Daoy (cell line): Measurements from ENCODE around the gene ORM1. TPM values are rescaled to one million over a fixed set of nuclear protein-coding genes. Genes with fewer than 3 reads are reported as not detected.

Experiments used
- DNase-seq: peaks from one replicate; pipeline ENCODE4 v3.0.0-alpha.2; 2015; ENCODE audit warnings: low read depth
- total RNA-seq: library from RNA; depleted of rRNA; stranded (reverse); fragments of >200 nt; shearing (Covaris generic); gene quantifications from 2 replicates; pipeline ENCODE4 v1.2.3, GENCODE V29; 2014

Gene ORM1
- total RNA-seq, 1 experiment from 2014 or later, result not detected

DNA sequence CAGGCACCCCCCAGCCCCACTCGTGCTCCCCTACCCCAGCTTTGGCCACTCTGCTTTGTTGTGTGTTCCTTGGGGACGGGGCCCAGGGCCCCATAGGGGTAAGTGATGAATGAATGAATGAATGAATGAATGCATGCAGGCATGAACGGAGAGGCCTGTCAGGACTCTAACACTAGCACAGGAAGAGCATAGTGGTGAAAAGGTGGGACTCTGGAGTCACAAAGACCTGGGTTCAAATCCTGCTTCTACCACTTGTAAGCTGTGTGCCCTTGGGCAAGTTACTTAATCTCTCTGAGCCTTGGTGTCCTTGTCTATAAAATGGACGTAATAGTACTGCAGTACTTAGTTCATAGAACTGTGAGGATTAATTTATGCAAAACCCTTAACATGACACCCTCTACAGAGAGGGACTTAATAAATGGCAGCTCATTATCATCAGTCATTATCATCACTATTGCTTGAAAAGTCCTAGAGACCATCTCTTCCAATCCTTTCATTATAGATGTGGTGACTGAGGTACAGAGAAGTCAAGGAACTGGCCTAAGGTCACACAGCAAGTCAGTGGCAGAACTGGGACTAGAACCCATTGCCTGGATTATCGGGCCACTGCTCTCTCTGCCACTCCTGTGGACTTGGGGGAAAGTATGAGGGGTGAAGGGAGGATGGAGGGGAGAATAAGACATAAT, 20.0 kb downstream of the ORM1 start:
- DNase-seq, result no peak

DNA sequence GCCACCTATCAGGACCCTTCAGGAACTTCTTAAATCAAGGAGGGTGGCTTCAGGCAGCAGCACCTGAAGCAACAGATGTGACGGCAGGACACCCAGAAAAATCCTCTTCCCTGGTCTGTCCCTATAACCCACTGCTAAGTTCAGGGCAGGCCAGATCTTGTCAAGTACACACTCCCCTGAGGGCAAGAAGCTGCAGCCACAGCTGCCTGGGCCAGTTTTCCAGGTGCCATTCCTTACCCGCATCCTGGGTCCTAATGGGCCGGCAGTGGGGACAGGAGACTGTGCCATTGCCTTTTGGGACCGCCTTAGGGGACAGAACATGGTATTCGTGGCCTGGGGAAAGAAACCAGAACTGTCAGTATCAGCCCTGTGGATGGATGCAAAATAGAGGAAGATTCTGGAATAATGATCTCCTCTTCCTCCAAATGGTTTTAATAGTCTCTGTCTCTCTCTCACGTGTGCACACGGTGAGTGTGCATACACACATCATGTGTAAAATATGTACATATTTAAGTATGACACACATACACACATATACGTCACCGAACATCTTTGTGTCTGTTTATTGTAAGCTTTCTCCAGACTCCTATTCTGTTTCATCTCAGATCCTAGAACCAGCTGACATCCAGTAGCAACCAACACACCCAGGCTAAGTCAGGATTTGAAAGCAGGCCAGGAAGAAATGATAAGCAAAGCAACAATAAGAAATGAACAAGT, 20.7 kb downstream of the ORM1 start:
- no peak for DNase-seq

DNA sequence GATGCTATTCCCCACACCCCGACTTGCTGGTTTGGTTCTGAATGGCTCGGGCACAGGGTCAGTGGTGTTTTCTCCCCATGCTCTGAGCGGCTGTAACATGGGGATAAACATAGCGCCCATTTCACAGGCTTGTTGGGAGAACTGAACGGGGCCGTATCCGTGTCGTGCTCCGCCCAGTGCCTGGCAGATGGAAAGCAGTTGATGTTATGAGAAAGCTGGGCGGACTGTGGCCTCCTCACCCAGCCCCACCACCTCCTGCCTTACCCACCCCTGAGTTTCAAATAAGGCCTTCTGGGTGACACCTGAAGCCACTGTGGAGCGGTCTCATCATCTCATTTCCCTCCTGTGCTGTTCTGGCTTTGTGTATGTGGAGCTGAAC, 21.3 kb downstream of the ORM1 start:
- no peak for DNase-seq

DNA sequence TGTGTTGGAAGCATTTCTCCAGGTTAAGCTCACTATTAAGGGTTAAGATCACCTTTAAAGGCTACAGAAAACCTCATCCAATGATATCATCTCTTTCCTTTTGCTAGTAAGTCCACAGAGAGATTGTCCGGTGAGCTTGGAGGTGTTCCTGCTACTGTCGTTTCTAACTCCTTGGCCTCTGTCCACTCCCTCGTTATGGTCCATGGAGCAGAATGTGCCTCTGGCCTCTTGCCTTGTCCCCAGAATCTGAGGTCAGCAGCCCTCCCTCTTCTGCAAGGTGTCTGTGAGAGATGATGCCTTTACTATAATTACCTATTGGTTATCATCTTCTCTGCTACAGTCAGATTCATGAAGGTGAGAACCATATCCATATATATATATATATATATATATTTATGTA, 21.8 kb downstream of the ORM1 start:
- DNase-seq, result no peak

DNA sequence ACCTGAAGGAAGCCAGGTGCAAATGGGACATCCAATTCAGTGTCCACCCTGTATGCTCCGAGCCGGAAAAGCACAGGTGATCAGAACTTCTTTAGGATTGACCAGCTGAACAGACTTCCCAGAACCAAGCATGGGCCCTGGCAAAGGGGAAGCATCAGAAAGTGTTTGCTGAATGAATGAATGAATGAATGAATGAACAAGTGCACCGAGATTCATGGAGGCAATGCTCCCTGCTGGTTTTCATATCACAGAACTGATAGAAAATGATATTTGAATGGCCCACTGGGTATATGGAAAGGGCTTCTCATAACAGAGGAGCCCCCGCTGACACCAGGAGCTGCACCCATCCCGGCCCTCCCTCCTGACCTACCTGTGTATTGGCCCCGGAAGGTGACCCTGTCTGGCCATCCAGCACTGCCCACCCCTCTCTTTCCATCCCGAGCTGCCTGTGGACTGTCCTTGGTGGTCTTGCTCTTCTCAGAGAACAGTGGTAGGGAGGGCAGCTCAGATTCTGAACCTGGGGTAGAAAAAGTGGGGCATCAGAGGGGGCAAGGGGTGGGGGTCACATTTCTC, 22.7 kb downstream of the ORM1 start:
- DNase-seq, result no peak

DNA sequence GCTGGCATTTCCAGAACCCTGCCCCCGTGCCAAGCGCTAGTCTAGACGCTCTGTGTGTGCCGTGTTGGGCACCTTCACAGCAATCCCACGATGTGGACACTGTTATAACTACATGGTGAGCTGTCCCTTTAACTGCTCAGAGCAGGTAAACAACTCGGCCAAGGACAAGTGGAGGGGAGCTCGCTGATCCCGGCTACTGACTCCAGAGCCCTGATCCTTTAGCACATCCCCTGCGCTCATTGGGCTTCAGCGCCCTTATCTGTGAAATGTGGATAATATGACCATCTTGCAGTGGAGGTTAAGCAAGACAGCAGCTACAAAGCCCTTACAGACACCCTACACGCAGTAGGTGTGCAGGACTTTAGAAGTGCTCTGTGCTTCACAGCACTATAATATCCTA, 23.2 kb downstream of the ORM1 start:
- no peak for DNase-seq

DNA sequence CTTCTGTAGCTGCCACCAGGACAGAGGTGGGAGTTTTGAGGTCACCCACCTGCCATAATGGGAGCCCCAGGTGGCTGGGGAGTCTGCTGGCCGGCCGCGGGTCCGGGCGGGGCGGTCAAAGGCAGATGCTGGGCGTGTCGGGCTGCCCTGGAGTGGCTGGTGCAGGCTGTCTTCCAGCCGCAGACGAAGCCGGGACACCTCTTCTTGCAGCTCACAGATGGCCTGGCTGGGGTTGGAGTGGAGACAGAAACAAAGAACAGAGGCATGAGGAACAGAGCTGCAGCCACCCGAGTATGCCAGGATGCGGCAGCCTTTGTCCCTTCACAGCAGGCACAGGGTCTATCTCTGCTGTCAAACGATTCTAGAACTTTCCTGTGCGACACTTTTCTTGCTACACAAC, 24.8 kb downstream of the ORM1 start:
- no peak for DNase-seq

DNA sequence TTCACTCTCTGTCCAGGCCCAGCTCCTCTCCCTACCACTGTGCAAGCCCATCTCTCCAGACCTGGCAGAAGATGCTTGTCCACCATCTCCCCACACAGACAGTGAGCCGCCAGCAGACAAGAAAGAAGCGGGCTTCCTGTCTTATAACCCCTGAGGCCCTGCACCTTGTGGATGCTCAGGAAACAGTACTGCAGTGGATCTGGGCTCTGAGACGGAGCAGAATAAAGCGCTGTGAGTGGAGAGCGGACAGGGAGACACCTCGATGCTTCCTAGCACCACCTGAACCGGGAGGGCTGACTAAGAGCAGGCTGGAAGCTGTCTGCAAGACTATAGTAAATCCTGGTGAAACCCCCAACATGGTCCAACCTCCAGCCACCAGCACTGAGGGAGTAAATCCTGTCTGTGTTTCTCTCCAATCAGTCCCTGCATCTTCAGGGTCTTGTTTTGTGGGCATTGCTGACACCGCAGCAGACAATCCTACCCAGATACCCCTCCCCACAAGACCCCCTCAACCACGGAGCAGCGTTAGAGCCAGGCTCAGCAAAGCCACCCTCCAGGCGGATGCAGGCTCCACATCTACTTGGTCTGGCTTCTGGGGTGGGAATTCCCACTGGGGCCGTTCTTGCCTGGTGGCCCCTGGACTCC, 25.5 kb downstream of the ORM1 start:
- DNase-seq, result no peak

DNA sequence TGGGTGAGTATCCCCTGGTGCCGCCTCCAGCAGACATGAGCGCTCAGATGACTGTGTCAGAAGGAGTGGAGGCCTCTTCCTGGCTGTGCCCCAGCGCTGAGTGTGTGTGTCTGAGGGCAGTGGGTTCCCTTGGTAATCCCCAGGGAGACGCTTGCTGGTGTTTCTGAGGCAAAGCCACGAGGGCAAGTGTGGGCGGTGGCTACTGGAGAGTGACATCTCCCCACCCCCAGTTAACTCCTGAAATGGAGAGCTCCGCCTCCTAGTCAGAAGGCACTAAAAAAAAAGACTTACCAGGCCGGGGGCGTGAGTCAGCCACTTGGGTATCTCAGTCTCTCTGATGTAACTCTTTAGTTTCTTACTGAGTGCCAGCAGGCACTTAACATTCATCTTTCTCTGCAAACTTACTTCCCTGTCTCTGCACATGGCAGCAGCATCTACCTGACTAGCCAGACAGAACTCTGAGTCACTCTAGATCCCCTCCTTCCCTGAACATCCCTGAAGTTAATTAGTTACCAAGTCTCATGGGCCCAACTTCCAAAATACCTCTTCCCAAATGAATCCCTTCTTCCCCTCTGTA, 26.1 kb downstream of the ORM1 start:
- peak; percentile 99 for DNase-seq

DNA sequence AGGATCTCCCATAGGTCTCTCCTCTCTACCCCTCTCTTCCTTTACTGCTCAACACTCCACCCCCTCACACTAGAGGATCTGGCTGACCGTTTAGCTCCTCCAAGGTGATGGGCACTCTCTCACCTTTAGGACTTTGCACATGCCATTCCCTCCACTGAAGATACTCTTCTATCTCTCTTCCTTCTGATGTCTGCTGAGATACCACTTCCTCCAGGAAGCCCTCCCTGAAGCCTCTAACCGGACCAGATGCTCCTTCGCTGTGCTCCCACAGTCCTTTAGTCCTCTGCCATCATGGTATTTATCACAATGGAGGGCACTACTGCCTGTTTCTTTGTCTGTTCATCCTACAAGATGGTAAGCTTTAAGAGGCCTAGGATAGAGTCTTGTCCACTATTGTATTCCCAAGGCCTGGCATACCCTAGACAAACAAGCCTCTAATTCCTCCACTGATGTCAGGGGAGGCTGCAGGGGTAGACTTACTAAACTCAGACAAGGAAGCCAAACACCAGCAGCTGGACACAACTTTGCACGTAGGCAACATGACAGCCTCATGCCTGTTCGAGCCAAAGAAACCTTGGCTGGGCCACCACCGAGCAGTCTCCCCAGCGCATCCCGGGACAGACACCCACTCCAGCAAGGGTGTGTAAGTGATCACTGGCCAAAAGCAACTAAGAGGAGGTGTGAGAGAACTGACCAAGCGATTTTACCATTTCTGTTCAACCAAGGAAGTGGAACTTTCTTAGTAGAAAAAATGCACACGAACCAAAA, 27.0 kb downstream of the ORM1 start:
- no peak for DNase-seq

DNA sequence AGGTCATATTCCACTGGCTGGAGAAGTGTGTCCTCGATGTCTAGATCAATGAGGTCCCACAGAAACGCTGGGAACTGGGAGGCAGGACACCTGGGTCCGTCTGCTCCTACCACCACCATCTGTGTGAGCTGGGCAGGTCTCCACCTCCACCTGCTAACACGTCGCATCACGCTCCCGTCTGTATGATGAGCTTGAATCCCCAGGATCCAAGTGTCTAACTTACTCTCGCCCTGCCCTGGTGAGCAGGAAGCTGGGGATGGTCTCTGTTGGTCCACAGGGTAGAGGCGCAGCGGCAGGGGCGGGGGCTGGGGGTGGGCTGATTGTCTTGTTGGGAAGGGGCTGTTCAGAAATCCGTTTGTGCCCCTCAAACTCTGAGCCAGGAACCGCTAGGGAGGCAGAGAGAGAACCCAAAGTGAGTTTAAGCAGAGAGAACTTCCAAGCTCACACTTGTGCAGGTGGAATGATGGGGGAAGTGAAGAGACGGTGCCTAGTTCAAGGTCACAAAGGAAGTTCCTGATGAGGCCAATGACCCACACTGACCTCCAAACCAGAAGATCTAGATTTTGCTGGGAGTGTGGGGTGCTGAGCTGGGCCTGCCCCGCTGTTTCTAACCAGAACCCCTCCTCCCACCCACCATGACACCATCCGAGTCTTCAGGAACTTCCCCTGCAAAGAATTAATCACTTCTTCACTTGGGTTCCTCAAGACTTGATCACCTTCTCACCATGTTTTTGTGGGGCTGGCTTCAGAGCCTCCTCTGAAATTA, 27.9 kb downstream of the ORM1 start:
- no peak for DNase-seq

DNA sequence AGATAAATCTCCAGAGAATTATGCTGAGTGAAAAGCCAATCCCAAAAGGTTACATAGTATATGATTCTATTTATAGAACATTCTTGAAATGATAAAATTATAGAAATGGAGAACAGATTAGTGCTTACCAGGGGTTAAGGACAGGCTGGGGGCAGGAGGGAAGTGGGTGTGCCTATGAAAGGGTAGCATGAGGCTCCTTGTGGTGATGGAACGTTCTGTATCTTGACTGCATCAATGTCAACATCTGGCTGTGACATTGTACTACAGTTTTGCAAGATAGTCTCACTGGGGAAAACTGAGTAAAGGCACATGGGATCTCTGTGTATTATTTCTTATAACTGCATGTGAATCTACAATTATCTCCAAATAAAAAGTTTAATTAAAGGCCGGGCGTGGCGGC, 29.0 kb downstream of the ORM1 start:
- no peak for DNase-seq

DNA sequence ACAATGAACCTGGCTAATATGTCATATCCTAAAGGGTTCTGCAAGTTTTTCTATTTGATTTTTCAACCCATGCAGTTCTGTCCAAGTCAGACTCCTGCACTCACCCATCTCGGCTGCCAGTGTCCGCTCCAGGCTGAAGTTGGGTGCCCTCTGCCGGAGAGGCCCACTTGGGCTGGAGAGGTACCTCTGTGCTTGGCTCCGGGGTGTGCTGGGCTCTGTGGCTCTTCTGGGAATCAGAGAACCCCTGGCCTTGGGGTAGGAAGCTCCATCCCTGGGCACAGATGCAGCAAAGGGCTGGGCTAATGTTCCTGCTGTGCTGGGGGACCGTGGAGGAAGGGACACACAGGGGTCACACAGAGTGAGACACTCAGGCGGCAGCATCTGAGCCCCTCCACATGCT, 32.9 kb downstream of the ORM1 start:
- no peak for DNase-seq

DNA sequence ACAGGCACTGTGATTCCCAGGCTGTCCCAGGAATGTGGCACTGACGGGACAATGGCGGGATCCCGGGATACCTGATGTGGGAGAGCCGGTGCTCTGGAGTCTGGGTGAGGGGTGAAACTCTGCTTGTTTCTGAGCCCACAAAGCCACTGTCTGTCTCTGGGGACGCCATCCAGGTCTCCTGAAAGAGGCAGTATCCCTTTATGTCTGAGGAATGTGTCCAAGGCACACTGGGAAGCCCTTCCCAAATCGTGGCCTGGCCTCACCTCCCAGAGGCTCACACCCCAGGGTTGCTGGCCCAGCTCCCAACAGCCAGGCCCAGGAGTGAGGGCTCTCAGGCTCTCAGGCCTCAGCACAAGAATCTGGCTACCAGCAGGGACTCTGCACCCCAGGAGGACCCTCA, 33.9 kb downstream of the ORM1 start:
- no peak for DNase-seq

DNA sequence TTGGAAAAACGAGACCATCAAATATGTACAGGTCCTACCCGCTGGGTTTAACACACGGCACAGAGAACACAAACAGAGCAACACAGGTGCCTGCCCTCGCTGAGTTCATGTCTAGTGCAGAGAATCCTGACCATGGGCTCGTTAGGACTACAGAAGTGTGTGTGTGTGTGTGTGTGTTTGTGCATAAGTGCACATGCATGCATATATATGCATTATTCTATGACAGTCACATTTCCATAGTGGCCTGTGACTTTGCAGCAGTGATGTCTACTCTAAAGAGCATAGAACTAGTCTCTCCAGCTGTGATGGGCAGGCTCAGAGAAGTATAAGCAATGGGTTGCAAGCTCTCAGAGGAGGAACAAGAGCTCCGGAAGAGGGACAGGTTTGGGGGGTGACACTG, 34.5 kb downstream of the ORM1 start:
- DNase-seq, result no peak

DNA sequence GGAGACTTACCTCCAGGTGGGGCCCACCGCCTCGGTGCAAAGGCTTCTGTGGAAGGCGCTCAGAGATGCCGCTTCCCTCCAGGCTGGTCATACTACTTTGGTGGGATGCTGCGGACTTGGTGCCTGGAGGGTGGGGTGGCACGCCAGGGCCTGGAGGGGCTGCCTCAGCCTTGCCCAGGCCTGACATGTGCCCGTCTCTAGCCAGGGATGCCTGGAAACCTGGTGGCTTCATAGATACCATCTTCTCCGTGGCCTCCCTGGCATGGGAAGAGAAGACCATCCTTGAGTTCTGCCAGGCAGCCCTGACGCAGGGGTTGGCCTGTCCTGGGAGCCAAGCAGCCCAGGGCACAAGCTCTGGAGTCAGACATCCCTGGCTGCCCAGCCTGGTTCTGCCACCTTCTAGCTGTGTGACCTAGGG, 35.0 kb downstream of the ORM1 start:
- no peak for DNase-seq

DNA sequence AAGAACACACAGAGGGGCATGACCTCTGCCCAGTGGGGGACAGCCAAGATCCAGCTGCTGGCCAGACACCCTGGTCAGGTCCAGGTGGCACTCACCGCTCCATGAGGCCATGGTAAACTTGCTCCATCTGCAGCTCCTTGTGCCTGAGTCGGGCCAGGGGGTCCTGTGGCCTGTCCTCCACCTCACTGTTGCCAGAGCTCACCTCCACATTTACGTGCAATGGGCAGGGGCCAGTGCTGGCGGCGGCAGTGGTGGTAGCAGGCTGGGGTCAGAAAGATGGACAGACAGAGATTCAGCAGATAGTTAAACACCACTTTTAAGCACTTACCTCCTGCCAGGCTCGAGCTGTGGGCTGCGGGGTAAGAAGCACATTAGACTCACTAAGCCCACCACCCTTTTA, 36.9 kb downstream of the ORM1 start:
- DNase-seq, result no peak

DNA sequence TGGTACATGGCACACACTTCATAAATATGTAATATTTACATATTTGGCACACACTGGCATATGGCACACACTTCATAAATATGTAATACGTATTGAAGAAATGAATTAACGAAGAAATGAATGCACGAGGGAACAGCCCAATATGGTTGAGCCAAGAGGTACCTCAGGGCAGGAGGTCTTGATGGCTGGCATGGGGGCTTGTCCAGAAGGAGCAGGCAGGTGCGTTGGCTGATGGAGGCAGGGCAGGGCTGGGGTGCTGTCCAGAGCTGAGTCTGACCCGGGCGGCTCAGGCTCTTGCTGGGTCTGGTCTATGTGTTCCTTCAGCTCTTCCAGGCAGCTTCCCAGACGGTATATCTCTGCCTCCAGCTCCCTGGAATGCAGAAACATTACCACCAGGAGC, 38.6 kb downstream of the ORM1 start:
- no peak for DNase-seq

DNA sequence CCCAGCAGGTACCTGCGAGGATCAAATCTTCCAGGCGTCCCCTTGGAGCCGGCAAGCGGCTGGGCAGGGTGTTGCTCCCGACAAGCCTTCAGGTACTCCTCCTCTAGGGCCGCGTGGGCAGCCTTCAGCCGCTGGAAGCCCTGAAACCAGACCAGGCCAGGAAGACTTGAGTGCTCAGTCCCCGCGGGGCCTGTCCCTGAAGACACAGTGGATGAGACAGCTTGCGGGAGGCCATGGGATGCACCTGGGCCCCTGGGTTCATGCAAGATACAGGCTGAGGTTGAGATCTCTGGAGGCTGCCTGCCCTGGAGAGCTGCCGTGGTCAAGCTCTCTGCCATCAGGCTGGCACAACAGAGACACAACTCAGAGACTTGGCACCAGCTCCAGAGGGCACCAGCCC, 39.5 kb downstream of the ORM1 start:
- no peak for DNase-seq

DNA sequence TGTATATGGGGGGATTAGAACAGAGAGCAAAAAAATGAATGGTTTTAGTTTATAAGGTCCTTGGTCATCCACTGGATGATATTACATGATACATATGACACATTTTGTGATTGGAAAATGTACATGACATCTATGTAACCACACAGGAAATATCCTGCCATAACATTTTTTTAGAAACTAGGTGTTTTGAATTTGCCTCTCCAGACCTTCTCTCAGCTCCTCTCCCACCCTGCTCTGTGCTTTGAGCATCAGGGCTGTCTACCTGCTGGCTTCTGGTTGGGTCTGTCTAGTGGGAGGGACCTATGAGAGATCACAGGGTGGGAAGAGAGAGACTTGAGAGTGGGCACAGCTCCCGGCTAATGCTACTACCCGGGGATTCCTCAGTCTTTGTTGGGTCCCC, 40.5 kb downstream of the ORM1 start:
- no peak for DNase-seq
